Tibial nerve (tissue), 4 donors: ENCODE measurements around the gene CEP95. TPM values are rescaled to one million over a fixed set of nuclear protein-coding genes. Genes with fewer than 3 reads are reported as not detected.
"Not testable (repeated sequence)": the region's sequence is repeated elsewhere in the genome, so short reads cannot be mapped to it uniquely, and the experiment has no call there.

Source experiments
- DNase-seq, 2 donors: peaks; one replicate each; pipeline ENCODE4 v3.0.0-alpha.2; 2019; ENCODE audit warnings: low spot score in 2 of 2
- H3K27ac ChIP-seq, 4 donors: fragments of 200-600 bp; sonication (generic) in 3 of 4; one replicate each; pipeline ENCODE4 v1.5.1; 2017 to 2019; ENCODE audit warnings: mild to moderate bottlenecking in 1 of 4
- H3K27me3 ChIP-seq, 2 donors: fragments of 200-600 bp; sonication (generic) in 1 of 2; one replicate each; pipeline versions ENCODE4 v1.5.1 to v1.6.0; 2017 to 2019
- H3K36me3 ChIP-seq, 3 donors: fragments of 200-600 bp; sonication (generic); one replicate each; pipeline ENCODE4 v1.5.1; 2018 to 2019
- H3K4me1 ChIP-seq, 4 donors: fragments of 200-600 bp; sonication (generic) in 3 of 4; one replicate each; pipeline ENCODE4 v1.5.1; 2017 to 2019
- H3K4me3 ChIP-seq, 4 donors: fragments of 200-600 bp; sonication (generic) in 3 of 4; one replicate each; pipeline ENCODE4 v1.5.1; 2017 to 2019; ENCODE audit warnings: mild to moderate bottlenecking in 1 of 4, moderate library complexity in 1 of 4
- H3K9me3 ChIP-seq, 4 donors: fragments of 200-600 bp; sonication (generic) in 3 of 4; one replicate each; pipeline ENCODE4 v1.5.1; 2017 to 2019
- CTCF ChIP-seq, 5 experiments: fragments of 200-600 bp in 3 of 5; fragments of 450-650 bp in 2 of 5; sonication (generic) in 3 of 5; IDR thresholded peaks; one replicate each; pipeline ENCODE4 v1.5.1; 2016 to 2019; ENCODE audit warnings: antibody characterized with exemption in 5 of 5, mild to moderate bottlenecking in 3 of 5, moderate library complexity in 2 of 5
- EP300 ChIP-seq, 2 donors: sonication (generic); formaldehyde crosslinking; IDR thresholded peaks; one replicate each; pipeline ENCODE4 v1.6.1; 2017; ENCODE audit warnings: antibody characterized with exemption in 2 of 2, mild to moderate bottlenecking in 1 of 2
- POLR2A ChIP-seq, 2 donors: fragments of 450-650 bp; IDR thresholded peaks; one replicate each; pipeline ENCODE4 v1.6.1; 2017; ENCODE audit warnings: antibody characterized with exemption in 2 of 2, mild to moderate bottlenecking in 2 of 2, moderate library complexity in 2 of 2
- WGBS, 2 donors: methylation state at CpG; one replicate each; pipeline ENCODE4 v1.1.5; 2018; 5-methylcytosine and 5-hydroxymethylcytosine counted together
- total RNA-seq, 4 donors: library from RNA; depleted of rRNA; stranded (reverse); fragments of >200 nt; gene quantifications; one replicate each; pipeline ENCODE4 v1.1.0, GENCODE V29; 2016

The CEP95 gene
- total RNA-seq, 4 donors from 2014 or later: 45.7 to 73.9 (median 59.3) TPM

- Histone ChIP-seq H3K27me3 (no peaks in the 10 kb centered on the region), H3K4me1 (peaks cover 0 to 3% (median 0%) of the 10 kb centered on the region in 4 donors), H3K36me3 (peaks cover 0 to 44% (median 8%) of the 10 kb centered on the region in 3 donors), H3K9me3 (no peaks in the 10 kb centered on the region), H3K4me3 (no peak overlapping the region), H3K27ac (no peak overlapping the region)
- no peak for DNase-seq
- TF ChIP-seq EP300 (IDR thresholded peaks at IDR 0.05): no peak
- no peak for TF ChIP-seq CTCF (IDR thresholded peaks at IDR 0.05)
- no peak for TF ChIP-seq POLR2A (IDR thresholded peaks at IDR 0.05)
- 93 to 98% methylated on average over 1 of the region's 1 CpG for WGBS, 2 donors
Measured at GRCh38 chr17:64574646-64575045, 67.9 kb downstream of the CEP95 start.

GRCh38 chr17:64575431-64575830 lies 68.7 kb downstream of the CEP95 start:
- TF ChIP-seq CTCF (IDR thresholded peaks at IDR 0.05) (no peak), POLR2A (IDR thresholded peaks at IDR 0.05) (no peak), EP300 (IDR thresholded peaks at IDR 0.05) (no peak)
- peaks cover 0 to 3% (median 0%) of the 10 kb centered on the region in 4 donors for H3K4me1 ChIP-seq
- WGBS, 2 donors: 92 to 99% methylated on average over 3 of the region's 3 CpGs
- no peaks in the 10 kb centered on the region for H3K9me3 ChIP-seq
- H3K27ac ChIP-seq: no peak overlapping the region
- H3K36me3 ChIP-seq: peaks cover 0 to 45% (median 8%) of the 10 kb centered on the region in 3 donors
- DNase-seq: no peak
- H3K27me3 ChIP-seq: no peaks in the 10 kb centered on the region
- no peak overlapping the region for H3K4me3 ChIP-seq

- H3K36me3 ChIP-seq: peaks cover 0 to 47% (median 0%) of the 10 kb centered on the region in 3 donors
- 97 to 98% methylated on average over 4 of the region's 4 CpGs for WGBS, 2 donors
Measured at GRCh38 chr17:64577025-64577424, 70.2 kb downstream of the CEP95 start.

GRCh38 chr17:64579917-64580316 lies 73.1 kb downstream of the CEP95 start:
- no peaks in the 10 kb centered on the region for H3K9me3 ChIP-seq
- TF ChIP-seq POLR2A (IDR thresholded peaks at IDR 0.05) (no peak), CTCF (IDR thresholded peaks at IDR 0.05) (no peak), EP300 (IDR thresholded peaks at IDR 0.05) (no peak)
- H3K4me3 ChIP-seq: no peak overlapping the region
- H3K27ac ChIP-seq: no peak overlapping the region
- no peaks in the 10 kb centered on the region for H3K27me3 ChIP-seq
- H3K36me3 ChIP-seq: peaks cover 0 to 61% (median 0%) of the 10 kb centered on the region in 3 donors
- H3K4me1 ChIP-seq: no peaks in the 10 kb centered on the region
- 81 to 90% methylated on average over 1 of the region's 1 CpG for WGBS, 2 donors
- DNase-seq: no peak

More at GRCh38 chr17:64577025-64577424, 70.2 kb downstream of the CEP95 start:
- not testable (repeated sequence) for H3K27me3 ChIP-seq, H3K4me1 ChIP-seq, DNase-seq, H3K9me3 ChIP-seq, H3K27ac ChIP-seq, H3K4me3 ChIP-seq

- WGBS, 2 donors: 72 to 73% methylated on average over 7 of the region's 7 CpGs
- DNase-seq: no peak
- peaks cover 0 to 60% (median 0%) of the 10 kb centered on the region in 3 donors for H3K36me3 ChIP-seq
Measured at GRCh38 chr17:64580384-64581315, 73.9 kb downstream of the CEP95 start.

More at GRCh38 chr17:64580384-64581315, 73.9 kb downstream of the CEP95 start:
- Histone ChIP-seq H3K27ac (no peak overlapping the region), H3K4me3 (no peak overlapping the region), H3K27me3 (no peaks in the 10 kb centered on the region), H3K4me1 (no peaks in the 10 kb centered on the region), H3K9me3 (no peaks in the 10 kb centered on the region)
- no peak for TF ChIP-seq POLR2A (IDR thresholded peaks at IDR 0.05)
- no peak for TF ChIP-seq EP300 (IDR thresholded peaks at IDR 0.05)
- no peak for TF ChIP-seq CTCF (IDR thresholded peaks at IDR 0.05)
